ENCODE data around the gene FLT1. TPM values are rescaled to one million over a fixed set of nuclear protein-coding genes. Genes with fewer than 3 reads are reported as not detected.
A peak's percentile ranks its signal among the peaks of the same experiment; 100 is the strongest.

Gene FLT1
- total RNA-seq, 1 experiment from 2014 or later = 1.6 TPM

GRCh38 chr13:28492569-28493367, 2.2 kb downstream of the FLT1 start:
- H3K4me3 ChIP-seq = no peak overlapping the region
- DNase-seq (ENCODE audit: low read depth in 1 of 2, low spot score in 2 of 2) = no peak
- H3K27ac ChIP-seq = no peak overlapping the region
- H3K9me3 ChIP-seq (replicated peaks) = no peaks in the 10 kb centered on the region
- H3K36me3 ChIP-seq = no peaks in the 10 kb centered on the region
- peaks cover 39% of the 10 kb centered on the region for H3K27me3 ChIP-seq (replicated peaks)
- peaks cover 30% of the 10 kb centered on the region for H3K4me1 ChIP-seq (replicated peaks)

- Histone ChIP-seq H3K36me3 (no peaks in the 10 kb centered on the region), H3K4me3 (no peak overlapping the region), H3K9me3 (replicated peaks) (no peaks in the 10 kb centered on the region), H3K27ac (no peak overlapping the region), H3K4me1 (replicated peaks) (peaks cover 25% of the 10 kb centered on the region), H3K27me3 (replicated peaks) (peaks cover 28% of the 10 kb centered on the region)
- DNase-seq (ENCODE audit: low read depth in 1 of 2, low spot score in 2 of 2) = no peak
Measured at GRCh38 chr13:28490061-28490460, 4.9 kb downstream of the FLT1 start.

- no peak for DNase-seq (ENCODE audit: low read depth in 1 of 2, low spot score in 2 of 2)
- H3K4me1 ChIP-seq (replicated peaks) = peaks cover 20% of the 10 kb centered on the region
- H3K4me3 ChIP-seq = no peak overlapping the region
- no peak overlapping the region for H3K27ac ChIP-seq
- H3K27me3 ChIP-seq (replicated peaks) = peaks cover 23% of the 10 kb centered on the region
- no peaks in the 10 kb centered on the region for H3K36me3 ChIP-seq
- no peaks in the 10 kb centered on the region for H3K9me3 ChIP-seq (replicated peaks)
Measured at GRCh38 chr13:28489524-28489931, 5.4 kb downstream of the FLT1 start.

GRCh38 chr13:28488376-28489005, 6.4 kb downstream of the FLT1 start:
- Histone ChIP-seq H3K27me3 (replicated peaks) (peaks cover 12% of the 10 kb centered on the region), H3K36me3 (no peaks in the 10 kb centered on the region), H3K4me1 (replicated peaks) (peaks cover 10% of the 10 kb centered on the region), H3K27ac (no peak overlapping the region), H3K4me3 (no peak overlapping the region), H3K9me3 (replicated peaks) (no peaks in the 10 kb centered on the region)
- DNase-seq (ENCODE audit: low read depth in 1 of 2, low spot score in 2 of 2) = no peak

GRCh38 chr13:28485996-28486543, 8.9 kb downstream of the FLT1 start:
- Histone ChIP-seq H3K4me1 (replicated peaks) (peaks cover 10% of the 10 kb centered on the region), H3K27ac (no peak overlapping the region), H3K27me3 (replicated peaks) (no peaks in the 10 kb centered on the region), H3K9me3 (replicated peaks) (no peaks in the 10 kb centered on the region), H3K4me3 (no peak overlapping the region), H3K36me3 (no peaks in the 10 kb centered on the region)
- no peak for DNase-seq (ENCODE audit: low read depth in 1 of 2, low spot score in 2 of 2)

GRCh38 chr13:28485551-28485950, 9.4 kb downstream of the FLT1 start:
- Histone ChIP-seq H3K4me3 (no peak overlapping the region), H3K4me1 (replicated peaks) (peaks cover 10% of the 10 kb centered on the region), H3K36me3 (no peaks in the 10 kb centered on the region), H3K9me3 (replicated peaks) (no peaks in the 10 kb centered on the region), H3K27ac (no peak overlapping the region), H3K27me3 (replicated peaks) (no peaks in the 10 kb centered on the region)
- no peak for DNase-seq (ENCODE audit: low read depth in 1 of 2, low spot score in 2 of 2)

- Histone ChIP-seq H3K36me3 (no peaks in the 10 kb centered on the region), H3K9me3 (replicated peaks) (no peaks in the 10 kb centered on the region), H3K27ac (no peak overlapping the region), H3K4me3 (no peak overlapping the region), H3K27me3 (replicated peaks) (no peaks in the 10 kb centered on the region), H3K4me1 (replicated peaks) (peaks cover 6% of the 10 kb centered on the region)
- DNase-seq (ENCODE audit: low read depth in 1 of 2, low spot score in 2 of 2) = no peak
Measured at GRCh38 chr13:28485097-28485496, 9.8 kb downstream of the FLT1 start.

- H3K27ac ChIP-seq = no peak overlapping the region
- peaks cover 5% of the 10 kb centered on the region for H3K4me1 ChIP-seq (replicated peaks)
- DNase-seq (ENCODE audit: low read depth in 1 of 2, low spot score in 2 of 2) = no peak
- no peaks in the 10 kb centered on the region for H3K27me3 ChIP-seq (replicated peaks)
- no peaks in the 10 kb centered on the region for H3K36me3 ChIP-seq
- H3K9me3 ChIP-seq (replicated peaks) = no peaks in the 10 kb centered on the region
- no peak overlapping the region for H3K4me3 ChIP-seq
Measured at GRCh38 chr13:28483313-28483931, 11.5 kb downstream of the FLT1 start.

- Histone ChIP-seq H3K4me1 (replicated peaks) (peaks cover 36% of the 10 kb centered on the region), H3K27ac (no peak overlapping the region), H3K27me3 (replicated peaks) (no peaks in the 10 kb centered on the region)
Measured at GRCh38 chr13:28479005-28479404, 15.9 kb downstream of the FLT1 start.

GRCh38 chr13:28478127-28478526, 16.8 kb downstream of the FLT1 start:
- peaks cover 36% of the 10 kb centered on the region for H3K4me1 ChIP-seq (replicated peaks)
- H3K27me3 ChIP-seq (replicated peaks) = no peaks in the 10 kb centered on the region
- no peaks in the 10 kb centered on the region for H3K9me3 ChIP-seq (replicated peaks)
- no peak for DNase-seq (ENCODE audit: low read depth in 1 of 2, low spot score in 2 of 2)
- H3K4me3 ChIP-seq = no peak overlapping the region
- H3K36me3 ChIP-seq = no peaks in the 10 kb centered on the region
- H3K27ac ChIP-seq = no peak overlapping the region

More at GRCh38 chr13:28479005-28479404, 15.9 kb downstream of the FLT1 start:
- no peak for DNase-seq (ENCODE audit: low read depth in 1 of 2, low spot score in 2 of 2)
- Histone ChIP-seq H3K4me3 (no peak overlapping the region), H3K36me3 (no peaks in the 10 kb centered on the region), H3K9me3 (replicated peaks) (no peaks in the 10 kb centered on the region)

GRCh38 chr13:28477709-28477973, 17.3 kb downstream of the FLT1 start:
- Histone ChIP-seq H3K36me3 (no peaks in the 10 kb centered on the region), H3K4me1 (replicated peaks) (peaks cover 36% of the 10 kb centered on the region), H3K27me3 (replicated peaks) (no peaks in the 10 kb centered on the region), H3K27ac (peak overlapping the region; percentile 15; the same call in 1 of the 2 replicates), H3K4me3 (no peak overlapping the region), H3K9me3 (replicated peaks) (no peaks in the 10 kb centered on the region)
- no peak for DNase-seq (ENCODE audit: low read depth in 1 of 2, low spot score in 2 of 2)

- no peaks in the 10 kb centered on the region for H3K27me3 ChIP-seq (replicated peaks)
- H3K4me3 ChIP-seq = no peak overlapping the region
- no peaks in the 10 kb centered on the region for H3K9me3 ChIP-seq (replicated peaks)
- peak overlapping the region; percentile 15 for H3K27ac ChIP-seq
- peak in 1 of 2 experiments; percentile 8 for DNase-seq (ENCODE audit: low read depth in 1 of 2, low spot score in 2 of 2)
- peaks cover 36% of the 10 kb centered on the region for H3K4me1 ChIP-seq (replicated peaks)
- H3K36me3 ChIP-seq = no peaks in the 10 kb centered on the region
Measured at GRCh38 chr13:28476919-28477708, 17.8 kb downstream of the FLT1 start.

GRCh38 chr13:28475916-28476725, 18.8 kb downstream of the FLT1 start:
- Histone ChIP-seq H3K4me1 (replicated peaks) (peaks cover 36% of the 10 kb centered on the region), H3K9me3 (replicated peaks) (no peaks in the 10 kb centered on the region), H3K27ac (peak overlapping the region; percentile 15), H3K4me3 (no peak overlapping the region), H3K27me3 (replicated peaks) (no peaks in the 10 kb centered on the region), H3K36me3 (no peaks in the 10 kb centered on the region)
- peak in 1 of 2 experiments; percentile 48 for DNase-seq (ENCODE audit: low read depth in 1 of 2, low spot score in 2 of 2)

Data from SJSA1 (cell line).